Prostate gland (tissue), 2 donors: Measurements from ENCODE around the gene ARFGAP3.

ENCODE experiments used
- CTCF ChIP-seq, 4 experiments: fragments of 200-600 bp in 2 of 4; fragments of 450-650 bp in 2 of 4; sonication (generic) in 2 of 4; IDR thresholded peaks; 1 replicate in 3 of 4; 2 replicates in 1 of 4; pipeline ENCODE4 v1.5.1; 2016 to 2019; ENCODE audit warnings: antibody characterized with exemption in 4 of 4, mild to moderate bottlenecking in 2 of 4, moderate library complexity in 2 of 4
- POLR2A ChIP-seq: fragments of 450-650 bp; IDR thresholded peaks from one replicate; pipeline ENCODE4 v1.6.1; 2016; ENCODE audit warnings: antibody characterized with exemption, mild to moderate bottlenecking
- POLR2AphosphoS5 ChIP-seq: sonication (generic); formaldehyde crosslinking; IDR thresholded peaks from one replicate; pipeline ENCODE4 v1.6.1; 2017; ENCODE audit warnings: antibody characterized with exemption

- TF ChIP-seq CTCF (IDR thresholded peaks at IDR 0.05) = no peak
- TF ChIP-seq POLR2A = no peak
- TF ChIP-seq POLR2AphosphoS5 = no peak
Measured at GRCh38 chr22:42883970-42884369, 26.9 kb upstream of the ARFGAP3 start.
